ENCODE results near the gene TMCC1. TPM values are rescaled to one million over a fixed set of nuclear protein-coding genes. Genes with fewer than 3 reads are reported as not detected.
A peak's percentile ranks its signal among the peaks of the same experiment; 100 is the strongest.
"Not testable (repeated sequence)": the region's sequence is repeated elsewhere in the genome, so short reads cannot be mapped to it uniquely, and the experiment has no call there.

The TMCC1 gene
- total RNA-seq, 1 experiment from 2014 or later = 7.3 TPM

GRCh38 chr3:129650256-129650872 is 243.1 kb downstream of the TMCC1 start:
- DNase-seq (ENCODE audit: low read depth) = peak; percentile 71

DNA sequence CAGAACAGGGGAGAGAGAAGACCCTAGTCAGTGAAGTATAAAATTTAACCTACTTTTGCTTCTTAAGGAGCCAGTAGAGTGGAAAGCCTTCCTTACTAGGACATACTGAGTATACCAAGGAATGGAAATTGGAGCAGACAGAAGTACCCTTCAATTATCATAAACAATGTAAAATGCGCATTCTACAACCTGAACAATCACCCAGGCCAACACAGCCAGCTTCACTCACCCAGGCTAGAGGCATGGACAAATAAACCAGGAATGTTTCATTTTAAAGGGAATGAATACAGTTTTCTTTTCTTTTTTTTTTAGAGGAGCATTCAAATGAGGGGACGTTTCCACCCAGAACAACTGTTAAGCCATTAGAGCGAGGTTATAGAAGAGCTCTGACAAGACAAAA is 245.1 kb downstream of the TMCC1 start:
- no peak for DNase-seq (ENCODE audit: low read depth)

DNA sequence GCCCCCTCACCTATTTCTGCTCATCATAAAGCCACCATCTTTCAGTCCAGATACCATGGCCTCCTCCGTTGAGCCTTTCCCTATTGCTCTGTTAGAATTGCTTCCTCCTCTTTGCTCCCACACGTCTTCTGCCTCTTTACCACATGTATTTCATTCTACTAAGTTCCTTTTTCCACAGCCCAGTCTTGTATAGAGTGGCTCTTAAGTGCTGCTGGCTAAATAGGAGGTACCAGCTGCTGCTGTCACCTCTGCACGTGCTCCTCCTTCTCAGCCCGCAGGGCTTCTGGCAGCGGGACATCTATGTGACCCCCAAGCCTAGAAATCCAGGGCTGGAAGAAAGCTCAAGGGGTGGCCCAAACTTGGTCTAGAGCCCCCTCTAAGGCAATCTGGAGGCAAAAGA is 248.2 kb downstream of the TMCC1 start:
- no peak for DNase-seq (ENCODE audit: low read depth)

- DNase-seq (ENCODE audit: low read depth) = no peak
Observed at GRCh38 chr3:129644836-129645235, 248.7 kb downstream of the TMCC1 start.

DNA sequence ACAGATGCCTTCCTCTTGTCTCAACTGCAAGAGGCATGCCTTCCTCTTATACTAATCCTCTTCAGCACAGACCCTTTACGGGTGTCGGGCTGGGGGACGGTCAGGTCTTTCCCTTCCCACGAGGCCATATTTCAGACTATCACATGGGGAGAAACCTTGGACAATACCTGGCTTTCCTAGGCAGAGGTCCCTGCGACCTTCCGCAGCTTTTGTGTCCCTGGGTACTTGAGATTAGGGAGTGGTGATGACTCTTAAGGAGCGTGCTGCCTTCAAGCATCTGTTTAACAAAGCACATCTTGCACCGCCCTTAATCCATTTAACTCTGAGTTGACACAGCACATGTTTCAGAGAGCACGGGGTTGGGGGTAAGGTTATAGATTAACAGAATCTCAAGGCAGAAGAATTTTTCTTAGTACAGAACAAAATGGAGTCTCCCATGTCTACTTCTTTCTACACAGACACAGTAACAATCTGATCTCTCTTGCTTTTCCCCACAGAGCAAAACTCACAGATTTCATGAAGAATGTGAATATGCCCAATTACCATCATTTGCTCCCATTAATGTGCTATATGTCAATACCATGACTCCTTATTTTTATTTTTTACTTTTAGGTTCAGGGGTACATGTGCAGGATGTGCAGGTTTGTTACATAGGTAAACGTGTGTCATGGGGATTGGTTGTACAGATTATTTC is 251.8 kb downstream of the TMCC1 start:
- not testable (repeated sequence) for DNase-seq (ENCODE audit: low read depth)

DNA sequence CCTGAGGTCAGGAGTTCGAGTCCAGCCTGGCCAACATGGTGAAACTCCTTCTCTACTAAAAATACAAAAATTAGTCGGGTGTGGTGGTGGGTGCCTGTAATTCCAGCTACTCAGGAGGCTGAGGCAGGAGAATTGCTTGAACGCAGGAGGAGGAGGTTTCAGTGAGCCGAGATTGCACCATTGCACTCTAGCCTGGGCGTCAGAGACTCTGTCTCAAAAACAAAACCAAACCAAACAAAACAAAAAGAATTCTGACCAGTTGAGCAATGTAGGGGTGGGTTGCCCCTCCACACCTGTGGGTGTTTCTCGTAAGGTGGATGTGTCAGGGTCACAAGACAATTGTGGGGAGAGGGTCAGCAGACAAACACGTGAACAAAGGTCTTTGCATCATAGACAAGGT is 252.5 kb downstream of the TMCC1 start:
- DNase-seq (ENCODE audit: low read depth) = not testable (repeated sequence)

DNA sequence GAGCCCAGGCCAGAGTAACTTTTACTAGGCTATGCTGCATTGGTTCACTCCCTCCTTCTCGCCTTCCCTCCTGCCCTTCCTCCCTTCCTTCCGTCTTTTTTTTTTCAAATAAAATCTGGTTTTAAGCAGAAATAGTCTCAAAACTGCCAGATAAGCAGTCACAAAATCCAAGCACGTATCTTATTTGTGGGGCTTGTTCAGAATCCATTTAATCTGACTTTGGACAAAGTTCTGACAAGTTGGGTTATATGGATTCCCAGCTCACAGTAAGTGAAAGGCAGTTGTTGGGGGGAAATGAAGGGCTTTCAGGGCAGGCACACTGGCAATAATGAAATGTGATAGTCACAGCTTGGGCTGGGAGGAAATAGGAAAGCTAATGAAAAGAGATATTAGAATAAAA is 255.0 kb downstream of the TMCC1 start:
- DNase-seq (ENCODE audit: low read depth) = no peak

GRCh38 chr3:129636082-129636481 is 257.4 kb downstream of the TMCC1 start:
- no peak for DNase-seq (ENCODE audit: low read depth)

GRCh38 chr3:129635656-129636055 is 257.9 kb downstream of the TMCC1 start:
- no peak for DNase-seq (ENCODE audit: low read depth)

- no peak for DNase-seq (ENCODE audit: low read depth)
Observed at GRCh38 chr3:129633751-129634481, 259.6 kb downstream of the TMCC1 start.

GRCh38 chr3:129632977-129633376 is 260.5 kb downstream of the TMCC1 start:
- DNase-seq (ENCODE audit: low read depth) = no peak

GRCh38 chr3:129632556-129632955 is 261.0 kb downstream of the TMCC1 start:
- DNase-seq (ENCODE audit: low read depth) = no peak

- no peak for DNase-seq (ENCODE audit: low read depth)
Observed at GRCh38 chr3:129632056-129632455, 261.5 kb downstream of the TMCC1 start.

DNA sequence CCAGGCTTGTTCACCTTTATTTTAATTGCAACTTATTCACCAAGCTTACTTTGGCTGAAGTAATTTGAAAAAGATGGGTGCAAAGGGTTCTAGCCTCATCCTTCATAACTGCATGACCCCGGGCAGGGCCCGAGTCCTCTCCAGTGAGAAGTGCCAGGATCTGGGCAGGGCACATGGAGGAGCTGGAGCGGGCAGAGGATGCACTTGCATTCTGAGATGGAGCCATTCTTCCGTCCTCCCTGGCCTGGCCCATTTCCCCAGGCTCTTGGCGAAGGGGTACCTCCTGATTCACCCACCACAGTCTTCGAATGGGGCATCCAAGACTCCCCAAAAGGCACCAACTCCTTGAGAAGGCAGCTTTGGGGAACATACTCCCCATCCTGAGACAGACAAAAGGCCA is 264.5 kb downstream of the TMCC1 start:
- DNase-seq (ENCODE audit: low read depth) = no peak

DNA sequence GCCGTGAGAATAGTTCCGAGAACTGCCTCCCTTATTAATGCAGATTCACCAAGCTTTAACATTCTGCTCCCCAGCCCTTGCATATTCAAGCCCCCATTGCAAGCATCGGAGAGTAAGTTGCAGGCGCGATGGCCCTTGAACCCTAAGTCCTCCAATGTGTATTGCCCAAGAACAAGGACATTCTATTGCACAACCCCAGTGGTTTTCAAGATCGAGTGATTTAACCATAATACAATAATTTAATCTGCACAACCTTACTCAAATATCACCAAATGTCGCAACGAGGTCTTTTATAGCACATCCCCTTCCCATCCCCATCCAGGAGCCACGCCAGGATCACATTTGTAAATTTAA is 265.4 kb downstream of the TMCC1 start:
- no peak for DNase-seq (ENCODE audit: low read depth)

DNA sequence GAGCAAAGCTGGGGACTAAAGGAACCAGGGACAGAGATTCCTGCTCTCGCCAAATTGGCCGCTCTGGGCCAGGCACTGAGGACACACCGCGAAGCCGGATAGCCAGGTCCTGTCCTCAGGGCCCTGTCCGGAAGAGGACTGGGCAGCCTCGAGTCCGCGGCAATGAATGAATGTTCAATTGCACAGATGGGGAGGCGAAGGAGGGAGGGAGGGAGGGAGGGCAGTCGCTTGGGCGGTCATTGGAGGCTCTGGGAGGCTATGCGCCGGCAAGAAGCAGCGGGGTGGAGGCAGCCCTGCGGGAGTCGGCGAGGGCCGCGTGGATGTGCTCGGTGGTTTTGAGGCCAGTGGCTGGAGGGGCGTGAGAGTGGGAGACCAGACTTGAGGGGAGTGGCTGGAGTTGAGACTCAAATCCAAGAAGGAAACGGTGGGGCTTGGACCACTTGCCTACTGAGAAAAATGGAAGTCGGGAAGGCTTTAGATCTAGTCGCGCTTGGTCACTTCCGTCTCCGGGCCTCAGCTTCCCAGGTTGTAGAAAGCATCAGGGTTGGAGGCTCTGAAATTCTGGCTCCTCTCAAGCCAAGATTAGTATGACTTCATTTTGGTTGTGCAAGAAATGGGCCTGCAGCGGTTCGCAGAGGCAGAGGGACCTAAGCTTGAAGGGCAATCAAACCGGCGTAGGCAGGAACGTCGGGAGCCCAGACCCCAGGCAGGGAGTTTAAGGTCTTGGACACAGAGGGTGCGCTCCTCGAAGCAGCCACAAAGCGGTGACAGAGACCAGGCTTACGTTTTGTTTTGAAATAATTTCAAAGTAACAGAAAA is 266.0 kb downstream of the TMCC1 start:
- peak; percentile 84 for DNase-seq (ENCODE audit: low read depth)

- peak; percentile 92 for DNase-seq (ENCODE audit: low read depth)
Observed at GRCh38 chr3:129626744-129627349, 266.7 kb downstream of the TMCC1 start.

GRCh38 chr3:129625072-129625874 is 268.2 kb downstream of the TMCC1 start:
- DNase-seq (ENCODE audit: low read depth) = peak; percentile 14

DNA sequence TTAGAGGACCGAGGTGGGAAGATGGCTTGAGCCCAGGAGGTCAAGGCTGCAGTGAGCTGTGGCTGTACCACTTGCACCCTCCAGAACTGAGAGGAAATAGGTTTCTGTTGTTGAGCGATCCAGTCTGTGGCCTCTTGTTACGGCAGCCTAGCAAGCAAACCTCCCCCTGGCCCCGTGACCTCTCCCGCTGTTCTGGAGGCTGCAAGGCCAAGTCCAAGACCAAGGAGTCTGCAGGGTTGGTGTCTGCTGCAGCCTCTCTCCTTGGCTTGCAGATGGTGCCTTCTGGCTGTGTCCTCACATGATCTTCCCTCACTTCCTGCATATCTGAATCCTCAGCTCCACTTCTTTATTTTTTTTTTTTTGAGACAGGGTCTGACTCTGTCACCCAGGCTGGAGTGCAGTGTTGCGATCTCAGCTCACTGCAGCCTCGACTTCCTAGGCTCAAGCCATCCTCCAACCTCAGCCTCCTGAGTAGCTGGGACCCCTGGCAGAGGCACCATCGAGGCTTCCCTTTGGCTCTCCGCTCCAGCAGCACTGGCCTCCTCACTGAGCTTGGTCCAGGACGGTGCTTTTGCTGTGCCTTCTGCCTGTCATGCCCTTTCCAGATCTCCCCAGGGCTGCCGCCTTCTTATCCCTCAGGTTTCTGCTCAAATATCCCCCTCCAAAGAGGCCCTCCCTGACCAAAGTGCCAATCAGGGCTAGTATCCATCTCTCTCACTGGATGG is 269.0 kb downstream of the TMCC1 start:
- DNase-seq (ENCODE audit: low read depth) = no peak

DNA sequence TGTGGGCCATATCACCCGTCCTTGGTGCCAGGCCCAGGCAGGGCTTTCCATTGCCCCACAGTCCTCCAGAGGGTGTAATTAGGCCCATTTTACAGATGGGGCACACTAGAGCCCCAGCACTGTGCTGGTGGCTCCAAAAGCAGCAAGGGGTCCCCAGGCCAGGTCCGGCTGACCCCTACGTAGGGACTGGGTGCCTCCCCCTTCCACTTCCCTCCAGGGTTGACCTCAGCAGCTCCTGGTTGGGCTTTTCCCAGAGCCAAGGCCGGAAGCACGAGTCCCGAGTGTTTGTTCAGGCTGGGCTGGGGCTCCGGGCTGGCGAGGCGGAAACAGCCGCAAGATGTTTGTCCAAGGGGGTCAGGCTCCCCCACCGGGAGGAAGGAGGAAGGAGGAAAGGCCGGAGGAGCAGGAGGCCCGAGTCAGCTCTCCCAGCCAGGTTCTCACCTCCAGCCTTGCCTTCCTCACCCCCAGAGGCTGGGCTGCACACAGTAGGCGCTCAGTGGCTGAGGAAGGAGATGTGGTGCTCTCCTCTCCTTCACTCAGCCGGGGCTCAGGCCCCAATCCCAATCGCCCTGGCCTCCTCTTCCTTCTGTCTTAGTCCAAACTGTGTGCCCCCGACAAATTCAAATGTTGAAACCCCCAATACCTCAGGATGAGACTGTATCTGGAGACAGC is 269.9 kb downstream of the TMCC1 start:
- DNase-seq (ENCODE audit: low read depth) = no peak

Measured in RPMI7951 (cell line).